Mucosa of descending colon (tissue), 3 donors: Measurements from ENCODE around the gene NAP1L4. TPM values are rescaled to one million over a fixed set of nuclear protein-coding genes. Genes with fewer than 3 reads are reported as not detected.
A peak's percentile ranks its signal among the peaks of the same experiment; 100 is the strongest.

Experiments used
- ATAC-seq: fragments of 200-7000 bp; cut with Tn5 transposase; one replicate; pipeline ENCODE4 v1.9.1; 2020; ENCODE audit warnings: mild to moderate bottlenecking, moderate library complexity
- DNase-seq, 3 donors: peaks; one replicate each; pipeline ENCODE4 v3.0.0-alpha.2; 2020
- H3K36me3 ChIP-seq: fragments of 200-600 bp; one replicate; pipeline ENCODE4 v1.8.0; 2021; ENCODE audit warnings: low read depth, mild to moderate bottlenecking
- H3K4me1 ChIP-seq: fragments of 200-600 bp; one replicate; pipeline ENCODE4 v1.8.0; 2021; ENCODE audit warnings: low read depth, mild to moderate bottlenecking
- H3K4me3 ChIP-seq: fragments of 200-600 bp; one replicate; pipeline ENCODE4 v1.8.0; 2021; ENCODE audit warnings: mild to moderate bottlenecking
- H3K9me3 ChIP-seq: fragments of 200-600 bp; one replicate; pipeline ENCODE4 v1.8.0; 2021; ENCODE audit warnings: mild to moderate bottlenecking
- CTCF ChIP-seq: fragments of 200-600 bp; IDR thresholded peaks from one replicate; pipeline ENCODE4 v1.8.0; 2022; ENCODE audit warnings: antibody characterized with exemption, mild to moderate bottlenecking
- intact Hi-C, 2 donors: fragments of 100-400 bp; cut with DNase I in 1 of 2; cut with micrococcal nuclease in 1 of 2; formaldehyde crosslinking; loops; one replicate each; pipeline versions ENCODE4 v1.11.0 to v1.11.1; 2022; cut with DNase I, micrococcal nuclease
- total RNA-seq, 3 donors: library from RNA; stranded (reverse); fragmentation: NEBNext Ultra II Directional in 2 of 3; extraction: Animal tissue kit (Norgen Biotek cat#: 25700) in 2 of 3; gene quantifications; one replicate each; pipeline versions ENCODE4 v1.2.1 to v1.2.4, GENCODE V29; 2021 to 2023
- donor health status: DM: no; HTN: no; CAD: no; lungs with moderate emphysema.
- donor health status: DM: no; HTN: no; CAD: no.
- donor health status: DM: no; HTN: yes; CAD: no.

The NAP1L4 gene
- total RNA-seq, 3 donors from 2014 or later = 94.0 to 116 (median 99.8) TPM

DNA sequence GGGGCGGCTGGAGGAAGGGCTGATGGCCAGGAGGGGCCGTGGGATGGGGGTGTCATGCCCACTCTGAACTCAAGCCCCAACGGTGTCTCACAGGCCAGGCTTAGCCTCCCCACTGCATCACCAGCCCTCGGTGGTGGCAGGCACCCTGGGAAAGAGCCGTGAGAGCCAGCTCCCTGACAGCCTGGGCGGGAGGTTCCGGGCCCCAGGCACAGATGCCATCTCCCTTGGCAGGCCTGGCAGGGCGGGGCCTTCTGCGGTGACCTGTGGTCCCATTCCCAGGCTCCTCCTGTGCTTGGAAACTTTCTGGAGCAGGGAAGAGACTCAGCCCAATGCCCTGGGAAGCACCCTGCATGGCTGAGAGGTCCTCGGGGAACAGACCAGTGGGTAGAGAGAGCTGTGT is 67.7 kb downstream of the NAP1L4 start:
- intact Hi-C loops = no loop called here
- ATAC-seq (peak; percentile 75), DNase-seq (peak; percentile 89 to 92 (median 91))
- Histone ChIP-seq H3K4me1 (peaks cover 31% of the 10 kb centered on the region), H3K4me3 (no peak overlapping the region), H3K9me3 (no peaks in the 10 kb centered on the region), H3K36me3 (no peaks in the 10 kb centered on the region)
- no peak for TF ChIP-seq CTCF

DNA sequence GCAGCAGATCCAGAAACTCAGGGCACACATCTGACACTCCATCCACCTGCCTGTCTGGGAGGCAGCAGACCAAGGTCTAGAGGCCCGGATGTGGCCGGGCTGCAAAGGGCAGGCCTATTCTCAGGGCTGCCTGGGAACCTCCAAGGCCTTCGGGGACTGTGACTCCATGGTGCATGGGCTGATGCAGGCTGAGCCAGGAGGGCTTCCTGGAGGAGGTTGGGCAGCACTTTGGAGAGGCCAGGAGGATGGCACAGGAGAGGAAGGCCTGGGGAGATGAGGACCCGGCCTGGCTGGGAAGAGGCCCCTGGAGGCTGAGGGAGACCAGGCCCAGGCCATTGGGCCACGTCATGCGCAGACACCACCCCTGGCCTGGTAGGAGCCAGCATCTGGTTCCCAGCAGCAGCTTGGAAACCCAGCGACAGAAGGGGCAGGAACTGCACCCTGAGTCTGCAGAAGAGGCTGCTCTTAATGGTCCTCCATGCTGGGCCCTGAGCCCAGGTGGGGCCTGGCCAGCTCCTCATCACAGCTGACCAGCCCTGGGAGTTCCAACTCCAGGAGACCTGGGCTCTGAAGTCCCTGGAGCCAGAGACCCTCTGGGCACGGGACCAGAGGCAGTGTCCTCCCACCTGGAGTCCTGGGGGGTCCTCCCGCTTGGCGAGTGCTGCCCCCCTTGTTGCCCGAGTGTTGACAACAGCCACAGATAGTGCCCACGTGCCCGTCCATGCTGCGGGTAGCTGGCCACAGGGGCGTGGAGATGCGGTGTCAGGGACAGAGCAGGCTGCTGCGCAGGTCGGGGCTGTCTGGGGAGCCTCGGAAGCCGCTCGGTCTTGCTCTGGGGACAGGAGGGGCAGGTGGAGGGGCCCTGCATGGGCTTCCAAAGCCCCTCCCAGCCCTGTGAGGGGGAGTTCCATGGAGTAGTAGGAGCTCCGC is 68.4 kb downstream of the NAP1L4 start:
- Histone ChIP-seq H3K9me3 (no peaks in the 10 kb centered on the region), H3K36me3 (no peaks in the 10 kb centered on the region), H3K4me3 (no peak overlapping the region), H3K4me1 (peaks cover 31% of the 10 kb centered on the region)
- no peak for TF ChIP-seq CTCF
- DNase-seq = peak in 1 of 3 donors; percentile 54
- intact Hi-C loops = no loop called here
- ATAC-seq = peak; percentile 2

DNA sequence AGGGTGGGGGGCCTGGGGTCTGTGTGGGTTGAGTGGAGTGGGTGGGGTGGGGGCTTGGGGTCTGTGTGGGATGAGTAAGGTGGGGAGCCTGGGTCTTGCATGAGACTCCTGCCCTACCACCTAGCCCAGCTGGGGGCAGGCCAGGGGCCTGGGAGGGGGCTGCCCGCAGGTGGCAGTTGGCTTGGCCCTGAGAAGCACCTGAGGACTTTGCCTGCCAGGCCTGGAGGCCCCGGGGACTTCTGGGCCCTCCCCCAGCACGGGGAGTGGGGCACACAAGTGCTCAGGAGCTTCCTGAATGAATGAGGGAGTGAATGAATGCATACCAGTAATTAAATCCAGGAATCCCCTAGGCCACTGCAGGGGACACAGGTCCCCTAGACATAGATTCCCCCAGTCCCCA is 69.5 kb downstream of the NAP1L4 start:
- H3K4me3 ChIP-seq = no peak overlapping the region
- intact Hi-C loops = no loop called here
- DNase-seq (peak in 1 of 3 donors; percentile 44), ATAC-seq (no peak)
- no peaks in the 10 kb centered on the region for H3K9me3 ChIP-seq
- peaks cover 22% of the 10 kb centered on the region for H3K4me1 ChIP-seq
- no peaks in the 10 kb centered on the region for H3K36me3 ChIP-seq
- no peak for TF ChIP-seq CTCF

- H3K9me3 ChIP-seq = no peaks in the 10 kb centered on the region
- no peak for TF ChIP-seq CTCF
- DNase-seq (no peak), ATAC-seq (no peak)
- H3K4me1 ChIP-seq = peaks cover 17% of the 10 kb centered on the region
- H3K4me3 ChIP-seq = no peak overlapping the region
- intact Hi-C loops = no loop called here
- H3K36me3 ChIP-seq = no peaks in the 10 kb centered on the region
These were observed 70.2 kb downstream of the NAP1L4 start for GRCh38 chr11:2921742-2922493.

DNA sequence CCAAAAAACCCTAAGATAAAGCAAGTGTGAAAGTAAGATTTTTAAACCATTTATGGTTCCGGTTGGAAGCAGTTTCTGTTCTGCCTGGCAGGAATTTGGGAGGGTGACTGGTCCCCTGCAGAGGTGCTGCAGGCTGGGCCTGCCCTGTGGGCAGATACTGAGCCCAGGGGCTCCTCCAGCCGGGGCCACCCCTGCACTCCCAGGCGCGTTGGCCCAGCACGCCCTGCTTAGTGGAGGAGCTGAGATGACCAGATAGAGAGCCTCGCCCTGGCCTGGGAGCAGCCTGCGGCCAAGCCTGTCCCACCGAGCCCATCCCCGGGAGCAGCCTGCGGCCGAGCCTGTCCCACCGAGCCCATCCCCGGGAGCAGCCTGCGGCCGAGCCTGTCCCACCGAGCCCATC is 70.9 kb downstream of the NAP1L4 start:
- H3K9me3 ChIP-seq = no peaks in the 10 kb centered on the region
- ATAC-seq (no peak), DNase-seq (no peak)
- H3K4me1 ChIP-seq = peaks cover 17% of the 10 kb centered on the region
- no peak overlapping the region for H3K4me3 ChIP-seq
- TF ChIP-seq CTCF = no peak
- intact Hi-C loops = no loop called here
- H3K36me3 ChIP-seq = no peaks in the 10 kb centered on the region
